GM19324 (cell line): ENCODE measurements around the gene ADPRM.

Experiments
- ATAC-seq: cut with Tn5 transposase; IDR thresholded peaks from one replicate; pipeline ENCODE4 v1.9.1; 2021; ENCODE audit warnings: mild to moderate bottlenecking, moderate library complexity; ENCODE audit not compliant: unreplicated experiment, low FRiP score

ADPRM gene

GRCh38 chr17:10738521-10739258, 41.3 kb downstream of the ADPRM start:
- ATAC-seq, result no peak

DNA sequence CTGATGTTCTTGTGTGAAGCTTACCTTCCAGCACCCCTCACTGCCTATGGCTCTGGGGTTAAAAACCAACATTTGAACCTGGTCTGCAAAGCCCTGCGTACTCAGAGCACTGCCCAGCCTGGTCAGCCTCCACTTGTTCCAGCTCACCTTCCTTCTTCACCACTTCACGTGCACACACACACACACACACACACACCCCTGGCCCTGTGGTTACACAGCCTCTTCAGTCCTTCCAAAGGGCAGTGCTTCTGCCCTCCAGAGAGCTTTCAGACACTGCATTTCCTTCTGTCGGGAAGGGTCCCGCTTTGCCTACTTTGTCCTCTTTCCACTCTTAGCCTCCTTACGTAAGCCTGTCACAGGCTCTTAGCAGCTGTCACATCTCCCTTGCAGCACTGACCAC, 42.0 kb downstream of the ADPRM start:
- ATAC-seq, result no peak

GRCh38 chr17:10741416-10742135, 44.2 kb downstream of the ADPRM start:
- ATAC-seq, result no peak

- ATAC-seq, result no peak
These were observed 45.0 kb downstream of the ADPRM start for GRCh38 chr17:10742431-10742830.

DNA sequence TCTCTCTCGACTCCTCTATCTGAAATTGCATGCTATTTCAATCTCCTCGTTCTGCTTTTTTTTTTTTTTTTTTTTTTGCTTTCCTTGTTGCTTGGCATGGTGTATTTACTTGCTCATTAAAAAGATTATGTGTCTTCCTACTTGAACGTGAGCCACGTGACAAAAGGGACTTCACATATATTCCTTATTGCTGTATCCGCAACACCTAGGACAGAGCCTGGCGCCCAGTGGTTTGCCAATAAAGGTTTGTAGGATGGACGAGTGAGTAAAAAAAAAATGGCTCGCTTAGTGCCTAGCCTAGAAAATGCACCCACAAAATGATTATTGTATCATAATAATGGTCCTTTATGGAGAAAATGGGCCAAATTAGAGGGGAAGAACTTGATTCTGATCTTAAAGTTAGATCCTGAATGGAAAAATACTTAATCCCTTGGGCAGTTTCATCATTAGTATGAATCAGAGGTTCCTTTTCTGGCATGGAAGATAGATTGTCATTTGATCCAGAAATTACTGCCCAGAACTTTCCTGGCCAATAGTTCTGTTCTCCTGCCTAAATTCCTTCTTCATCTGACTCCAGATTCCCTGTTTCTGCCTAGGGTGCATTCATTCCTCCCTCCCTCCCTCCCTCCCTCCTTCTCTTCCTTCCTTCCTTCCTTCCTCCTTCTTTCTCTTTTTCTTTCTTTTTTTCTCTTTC, 46.1 kb downstream of the ADPRM start:
- no peak for ATAC-seq

- no peak for ATAC-seq
These were observed 47.2 kb downstream of the ADPRM start for GRCh38 chr17:10744501-10745000.

- no peak for ATAC-seq
These were observed 47.8 kb downstream of the ADPRM start for GRCh38 chr17:10745231-10745630.

GRCh38 chr17:10748531-10749181, 51.3 kb downstream of the ADPRM start:
- ATAC-seq, result no peak

- ATAC-seq, result no peak
These were observed 52.8 kb downstream of the ADPRM start for GRCh38 chr17:10750210-10750609.

DNA sequence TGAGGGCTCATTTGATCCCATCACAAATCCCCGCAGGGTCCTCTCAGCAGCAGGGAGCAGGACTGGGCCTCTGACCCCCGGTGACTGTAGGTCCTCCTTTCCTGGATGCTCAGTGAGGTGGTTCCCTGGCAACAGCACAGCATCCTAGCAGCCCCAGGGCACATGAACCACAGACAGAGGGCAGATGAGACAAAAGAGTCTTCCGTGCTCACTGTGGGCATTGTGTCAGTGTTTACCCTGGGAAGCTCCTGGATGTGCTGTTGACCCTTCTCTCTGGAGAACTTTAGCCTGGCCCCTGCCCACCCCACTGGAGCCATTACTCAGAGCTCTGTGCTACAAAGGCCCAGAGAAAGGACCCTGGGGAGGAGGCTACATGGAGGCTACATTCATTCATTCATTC, 54.2 kb downstream of the ADPRM start:
- no peak for ATAC-seq

GRCh38 chr17:10752696-10753095, 55.3 kb downstream of the ADPRM start:
- ATAC-seq, result no peak

GRCh38 chr17:10754109-10754508, 56.7 kb downstream of the ADPRM start:
- ATAC-seq, result no peak

- ATAC-seq, result no peak
These were observed 57.6 kb downstream of the ADPRM start for GRCh38 chr17:10754861-10755591.

GRCh38 chr17:10755592-10756127, 58.3 kb downstream of the ADPRM start:
- no peak for ATAC-seq

- no peak for ATAC-seq
These were observed 58.8 kb downstream of the ADPRM start for GRCh38 chr17:10756185-10756584.

DNA sequence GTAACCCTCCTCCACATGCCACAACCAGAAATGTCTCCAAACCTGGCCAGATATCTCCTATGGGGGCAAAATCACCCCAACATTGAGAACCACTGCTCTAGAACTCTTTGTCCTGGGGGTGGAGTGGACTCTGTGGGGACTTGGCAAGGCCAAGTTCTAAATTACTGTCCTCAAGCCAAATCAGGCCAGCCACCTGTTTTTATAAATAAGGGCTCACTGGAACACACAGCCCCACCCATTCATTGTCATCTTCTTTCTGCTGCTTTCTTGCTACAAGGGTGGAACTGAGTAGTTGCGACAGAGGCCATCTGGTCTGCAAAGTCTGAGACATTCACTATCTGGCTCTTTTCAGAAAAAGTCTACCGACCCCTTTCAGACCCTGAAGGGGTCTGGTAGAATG, 59.2 kb downstream of the ADPRM start:
- no peak for ATAC-seq

GRCh38 chr17:10757067-10757466, 59.7 kb downstream of the ADPRM start:
- no peak for ATAC-seq

- no peak for ATAC-seq
These were observed 60.3 kb downstream of the ADPRM start for GRCh38 chr17:10757647-10758046.

- ATAC-seq, result no peak
These were observed 60.7 kb downstream of the ADPRM start for GRCh38 chr17:10758062-10758461.
